K562 (cell line): ENCODE data around the gene TMEM150A. TPM values are rescaled to one million over a fixed set of nuclear protein-coding genes. Genes with fewer than 3 reads are reported as not detected.

ENCODE experiments used
- ATAC-seq: fragments of 200-7000 bp; cut with Tn5 transposase; 3 replicates; pipeline ENCODE4 v1.9.1; 2020; ENCODE audit warnings: moderate library complexity
- BruUV-seq: library from RNA; stranded (reverse); fragments of 400-500 nt; replicated peaks from 2 replicates; lab custom pipeline; 2021; lab: Mats Ljungman, UMichigan
- CTCF ChIA-PET: fragments of 300-600 bp; formaldehyde crosslinking; extraction: SDS; loops from one replicate; lab custom pipeline; 2021; ENCODE audit warnings: low intra/inter-chr PET ratio; lab: Yijun Ruan, JAX
- POLR2A ChIA-PET: fragments of 300-600, 350-650 bp; sonication (Branson Sonifier 250); formaldehyde crosslinking; extraction: SDS; loops from one replicate; lab custom pipeline; 2021; ENCODE audit warnings: antibody characterized with exemption, inconsistent platforms; lab: Yijun Ruan, JAX
- DNase-seq, 4 experiments: peaks; one replicate each; pipeline versions ENCODE4 v3.0.0 to v3.0.0-alpha.2; 2011 to 2018; ENCODE audit warnings: low spot score in 3 of 4, mixed read lengths in 3 of 4; ENCODE audit errors: extremely low read depth in 1 of 4
- FAIRE-seq: peaks from 2 replicates; lab custom pipeline; 2011; peaks lifted over from hg19 to GRCh38; lab: Jason Lieb, UNC
- H2AFZ ChIP-seq: 2 replicates; pipeline ENCODE4 v1.6.0; 2011; ENCODE audit warnings: low read depth, low read length, control low read depth, inconsistent platforms
- H3K27ac ChIP-seq: fragments of 200-600 bp; 3 replicates; pipeline ENCODE4 v1.8.0; 2011; ENCODE audit warnings: low read depth, mild to moderate bottlenecking, control low read depth, inconsistent platforms, low read length, moderate library complexity, mixed read lengths; ENCODE audit errors: extremely low read depth
- H3K27me3 ChIP-seq, 2 experiments: fragments of 300-600 bp in 1 of 2; 2 replicates in 1 of 2; 3 replicates in 1 of 2; pipeline versions ENCODE4 v1.6.0 to v1.8.0; 2011; ENCODE audit warnings: inconsistent platforms in 2 of 2, low read length in 2 of 2, mild to moderate bottlenecking in 1 of 2, mixed read lengths in 1 of 2, moderate library complexity in 1 of 2; ENCODE audit not compliant: control insufficient read depth in 2 of 2, insufficient read depth in 2 of 2
- H3K36me3 ChIP-seq: fragments of 300-600 bp; 3 replicates; pipeline ENCODE4 v1.8.0; 2011; ENCODE audit warnings: mild to moderate bottlenecking, low read length, inconsistent platforms; ENCODE audit not compliant: control insufficient read depth, insufficient read depth
- H3K4me1 ChIP-seq, 2 experiments: fragments of 200-600 bp in 1 of 2; replicated peaks in 1 of 2; 2 replicates in 1 of 2; 3 replicates in 1 of 2; pipeline versions ENCODE4 v1.5.1 to v1.8.0; 2011; ENCODE audit warnings: inconsistent platforms in 2 of 2, low read length in 2 of 2, mild to moderate bottlenecking in 1 of 2, mixed read lengths in 1 of 2, moderate library complexity in 1 of 2; ENCODE audit not compliant: control insufficient read depth in 2 of 2, insufficient read depth in 2 of 2
- H3K4me2 ChIP-seq: 2 replicates; pipeline ENCODE4 v1.6.1; 2011; ENCODE audit warnings: low read length, control low read depth, inconsistent platforms, mixed read lengths; ENCODE audit not compliant: insufficient read depth
- H3K4me3 ChIP-seq: fragments of 200-600 bp; sonication (generic), shearing (Covaris generic); 2 replicates; pipeline ENCODE4 v1.5.1; 2016; ENCODE audit warnings: control low read depth, inconsistent platforms
- H3K79me2 ChIP-seq: fragments of 200-600 bp; 3 replicates; pipeline ENCODE4 v1.8.0; 2011; ENCODE audit warnings: low read length, inconsistent platforms; ENCODE audit not compliant: control insufficient read depth, insufficient read depth
- H3K9ac ChIP-seq, 2 experiments: 2 replicates each; pipeline versions ENCODE4 v1.6.0 to v1.6.1; 2011; ENCODE audit warnings: low read depth in 2 of 2, low read length in 2 of 2, control low read depth in 1 of 2, inconsistent platforms in 1 of 2, mild to moderate bottlenecking in 1 of 2, mixed read lengths in 1 of 2; ENCODE audit not compliant: insufficient read depth in 1 of 2
- H3K9me1 ChIP-seq: one replicate; pipeline ENCODE4 v1.6.0; 2011; ENCODE audit warnings: inconsistent platforms, mild to moderate bottlenecking, low read length, moderate library complexity; ENCODE audit not compliant: control insufficient read depth, insufficient read depth
- H3K9me3 ChIP-seq: replicated peaks from 2 replicates; pipeline ENCODE4 v1.5.1; 2011; ENCODE audit warnings: low read depth, low read length, inconsistent platforms; ENCODE audit not compliant: control insufficient read depth, insufficient read depth
- H4K20me1 ChIP-seq: replicated peaks from 2 replicates; pipeline ENCODE4 v1.6.1; 2011; ENCODE audit warnings: low read length, inconsistent platforms, mixed read lengths; ENCODE audit not compliant: control insufficient read depth, insufficient read depth
- ATF1 ChIP-seq, 2 experiments: fragments of 450-650 bp in 1 of 2; IDR thresholded peaks; 2 replicates each; pipeline ENCODE4 v1.6.1; 2016; ENCODE audit warnings: missing compliant biosample characterization in 1 of 2, missing genetic modification characterization in 1 of 2
- ATF7 ChIP-seq: fragments of 450-650 bp; IDR thresholded peaks from 2 replicates; pipeline ENCODE4 v1.7.1; 2014; ENCODE audit warnings: mild to moderate bottlenecking, moderate library complexity
- BCOR ChIP-seq: fragments of 450-650 bp; IDR thresholded peaks from 2 replicates; pipeline ENCODE4 v1.6.1; 2016
- CREM ChIP-seq: IDR thresholded peaks from 2 replicates; pipeline ENCODE4 v1.6.1; 2014; ENCODE audit warnings: antibody characterized with exemption, low read depth
- IFI16 ChIP-seq: fragments of 250-450 bp; sonication (Bioruptor Pico); IDR thresholded peaks from 2 replicates; pipeline ENCODE4 v2.1.2; 2022; ENCODE audit warnings: mild to moderate bottlenecking, inconsistent platforms
- L3MBTL2 ChIP-seq: fragments of 450-650 bp; IDR thresholded peaks from 2 replicates; pipeline ENCODE4 v1.6.1; 2016; ENCODE audit warnings: mild to moderate bottlenecking, moderate library complexity
- NFE2L1 ChIP-seq: fragments of 450-650 bp; IDR thresholded peaks from 2 replicates; pipeline ENCODE4 v1.6.1; 2016; ENCODE audit warnings: missing genetic modification characterization, low read depth, mild to moderate bottlenecking, missing compliant biosample characterization, moderate library complexity, borderline replicate concordance
- RFX5 ChIP-seq: IDR thresholded peaks from 2 replicates; pipeline ENCODE4 v1.6.1; 2011; ENCODE audit warnings: low read depth, mild to moderate bottlenecking, improper control_type of control experiment, low read length
- SFPQ ChIP-seq: fragments of 200-400 bp; formaldehyde crosslinking; IDR thresholded peaks from 2 replicates; pipeline ENCODE4 v1.6.1; 2017; ENCODE audit warnings: mild to moderate bottlenecking, low read depth, low read length, moderate library complexity
- TCF7L2 ChIP-seq: fragments of 150-350 bp; IDR thresholded peaks from 2 replicates; pipeline ENCODE4 v1.6.1; 2016; ENCODE audit warnings: low read depth, mild to moderate bottlenecking, low read length, moderate library complexity
- ZNF146 ChIP-seq: IDR thresholded peaks from one replicate; pipeline ENCODE4 v1.6.1; 2018; ENCODE audit warnings: missing compliant biosample characterization; ENCODE audit not compliant: unreplicated experiment
- ZNF431 ChIP-seq: sonication (generic); formaldehyde crosslinking; IDR thresholded peaks from 2 replicates; pipeline ENCODE4 v1.8.0; 2022; ENCODE audit warnings: mild to moderate bottlenecking, missing genetic modification reagents
- WGBS: fragments of 100-300 bp; shearing (Covaris generic); methylation state at CpG from one replicate; pipeline ENCODE4 v1.1.6; 2016; ENCODE audit warnings: low coverage, mixed read lengths; ENCODE audit not compliant: insufficient coverage; ENCODE audit errors: missing lambda C conversion rate; 5-methylcytosine and 5-hydroxymethylcytosine counted together
- in situ Hi-C: fragments of 300-500 bp; cut with MboI; formaldehyde crosslinking; loops from 4 replicates; pipeline ENCODE4 v1.15.0; 2018; ENCODE audit warnings: inconsistent platforms, mixed read lengths
- intact Hi-C: fragments of 100-400 bp; cut with micrococcal nuclease; formaldehyde crosslinking; loops from 2 replicates; pipeline ENCODE4 v1.14.2; 2022
- polyA plus RNA-seq, 8 experiments: library from polyadenylated mRNA; depleted of rRNA in 4 of 8; stranded (reverse) in 5 of 8; unstranded in 3 of 8; fragments of >200 nt; fragmentation: Nextera tagmentation in 2 of 8; fragmentation: Illumina TruSeq in 1 of 8; extraction: Ambion mirVana in 2 of 8; extraction: Trizol in 1 of 8; gene quantifications; 2 replicates each; pipeline versions ENCODE4 v1.2.1 to v1.2.3, GENCODE V29; 2011 to 2014; ENCODE audit warnings: inconsistent platforms in 1 of 8, missing spikeins in 1 of 8
- total RNA-seq, 7 experiments: library from RNA; depleted of rRNA in 6 of 7; stranded (reverse); fragments of >200 nt in 6 of 7; fragmentation: Illumina TruSeq in 2 of 7; extraction: Trizol in 2 of 7; gene quantifications; 2 replicates each; pipeline versions ENCODE4 v1.2.1 to v1.2.3, GENCODE V29; 2011 to 2021; ENCODE audit warnings: low replicate concordance in 1 of 7
- TF ChIP-seq, protein P1 (sequence below): fragments of 250-450 bp; sonication (Bioruptor Pico); IDR thresholded peaks from 2 replicates; pipeline ENCODE4 v1.4.0; 2020; ENCODE audit warnings: mild to moderate bottlenecking
- TF ChIP-seq, protein P2 (sequence below): sonication (generic); formaldehyde crosslinking; IDR thresholded peaks from 2 replicates; pipeline ENCODE4 v1.8.0; 2022; ENCODE audit warnings: mild to moderate bottlenecking, missing genetic modification reagents, borderline replicate concordance

TMEM150A gene
- total and polyA plus RNA-seq, 9 of the 15 experiments (the other 6 are each of a cell fraction or from before 2014, with no cell fraction given), result 3.9 to 17.1 (median 8.4) TPM

GRCh38 chr2:85590950-85591349 lies 11.5 kb downstream of the TMEM150A start:
- WGBS, result 42% methylated on average over 2 of the region's 2 CpGs
- no peak for FAIRE-seq
- H3K4me3 ChIP-seq, result no peak overlapping the region
- no peaks in the 10 kb centered on the region for H3K9me3 ChIP-seq
- ATAC-seq, result no peak
- ChIA-PET CTCF (no interaction called here), POLR2A (interaction anchor here (0.6 to 2.7 kb wide), 4 partner anchors 10 to 17 kb away, joined by 3 to 25 read pairs (median 3); partner anchors contain the start of genes TMEM150A and VAMP8)
- no peaks in the 10 kb centered on the region for H3K36me3 ChIP-seq
- TF ChIP-seq, protein P1, sequence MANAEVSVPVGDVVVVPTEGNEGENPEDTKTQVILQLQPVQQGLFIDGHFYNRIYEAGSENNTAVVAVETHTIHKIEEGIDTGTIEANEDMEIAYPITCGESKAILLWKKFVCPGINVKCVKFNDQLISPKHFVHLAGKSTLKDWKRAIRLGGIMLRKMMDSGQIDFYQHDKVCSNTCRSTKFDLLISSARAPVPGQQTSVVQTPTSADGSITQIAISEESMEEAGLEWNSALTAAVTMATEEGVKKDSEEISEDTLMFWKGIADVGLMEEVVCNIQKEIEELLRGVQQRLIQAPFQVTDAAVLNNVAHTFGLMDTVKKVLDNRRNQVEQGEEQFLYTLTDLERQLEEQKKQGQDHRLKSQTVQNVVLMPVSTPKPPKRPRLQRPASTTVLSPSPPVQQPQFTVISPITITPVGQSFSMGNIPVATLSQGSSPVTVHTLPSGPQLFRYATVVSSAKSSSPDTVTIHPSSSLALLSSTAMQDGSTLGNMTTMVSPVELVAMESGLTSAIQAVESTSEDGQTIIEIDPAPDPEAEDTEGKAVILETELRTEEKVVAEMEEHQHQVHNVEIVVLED (CRISPR knock-in tag), result no peak
- no peak for TF ChIP-seq ZNF431
- TF ChIP-seq ZNF146 (CRISPR knock-in tag), result no peak
- no peak for TF ChIP-seq NFE2L1 (tag)
- no peak for TF ChIP-seq RFX5
- TF ChIP-seq TCF7L2, result no peak
- no peak for TF ChIP-seq SFPQ
- no peak for TF ChIP-seq CREM
- no peak for TF ChIP-seq IFI16 (CRISPR knock-in tag)
- no peak for TF ChIP-seq BCOR
- TF ChIP-seq L3MBTL2, result no peak
- no peak for TF ChIP-seq ATF7
- TF ChIP-seq, protein P2, sequence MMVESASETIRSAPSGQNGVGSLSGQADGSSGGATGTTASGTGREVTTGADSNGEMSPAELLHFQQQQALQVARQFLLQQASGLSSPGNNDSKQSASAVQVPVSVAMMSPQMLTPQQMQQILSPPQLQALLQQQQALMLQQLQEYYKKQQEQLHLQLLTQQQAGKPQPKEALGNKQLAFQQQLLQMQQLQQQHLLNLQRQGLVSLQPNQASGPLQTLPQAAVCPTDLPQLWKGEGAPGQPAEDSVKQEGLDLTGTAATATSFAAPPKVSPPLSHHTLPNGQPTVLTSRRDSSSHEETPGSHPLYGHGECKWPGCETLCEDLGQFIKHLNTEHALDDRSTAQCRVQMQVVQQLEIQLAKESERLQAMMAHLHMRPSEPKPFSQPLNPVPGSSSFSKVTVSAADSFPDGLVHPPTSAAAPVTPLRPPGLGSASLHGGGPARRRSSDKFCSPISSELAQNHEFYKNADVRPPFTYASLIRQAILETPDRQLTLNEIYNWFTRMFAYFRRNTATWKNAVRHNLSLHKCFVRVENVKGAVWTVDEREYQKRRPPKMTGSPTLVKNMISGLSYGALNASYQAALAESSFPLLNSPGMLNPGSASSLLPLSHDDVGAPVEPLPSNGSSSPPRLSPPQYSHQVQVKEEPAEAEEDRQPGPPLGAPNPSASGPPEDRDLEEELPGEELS, result no peak
- no peak for TF ChIP-seq ATF1 (CRISPR knock-in tag; IDR thresholded peaks at IDR 0.05)
- TF ChIP-seq ATF1 (tag; IDR thresholded peaks at IDR 0.05), result no peak
- TF ChIP-seq, all 486 proteins: peak for 0
- H3K27me3 ChIP-seq, result no peaks in the 10 kb centered on the region
- peaks cover 4% of the 10 kb centered on the region for H3K9me1 ChIP-seq
- H3K4me1 ChIP-seq, result peaks cover 27 to 32% of the 10 kb centered on the region in 2 experiments
- peaks cover 13% of the 10 kb centered on the region for H3K79me2 ChIP-seq
- H2AFZ ChIP-seq, result no peak overlapping the region
- no peaks in the 10 kb centered on the region for H4K20me1 ChIP-seq
- DNase-seq, result no peak
- intact Hi-C loops (no loop called here), in situ Hi-C loops (no loop called here)
- H3K9ac ChIP-seq, result peak overlapping the region in 1 of 2 experiments; percentile 72; a peak in 1 of 4 replicates
- H3K27ac ChIP-seq, result no peak overlapping the region
- H3K4me2 ChIP-seq, result no peak overlapping the region
- no TSS peak for BruUV-seq
